Fibroblast of lung (primary cell): ENCODE data around the gene RAPGEF6.

Experiments used
- EZH2 ChIP-seq: IDR thresholded peaks from 2 replicates; pipeline ENCODE4 v1.5.1; 2012; ENCODE audit warnings: low read length, control low read depth, mild to moderate bottlenecking; ENCODE audit errors: missing control alignments
- TF ChIP-seq, protein P1 (sequence below), 2 donors: IDR thresholded peaks in 1 of 2; conservative IDR thresholded peaks in 1 of 2; 1 replicate in 1 of 2; 2 replicates in 1 of 2; pipeline ENCODE4 v1.5.1; 2011 to 2012; ENCODE audit warnings: low read length in 2 of 2, control low read depth in 1 of 2, inconsistent platforms in 1 of 2, low read depth in 1 of 2, mild to moderate bottlenecking in 1 of 2

DNA sequence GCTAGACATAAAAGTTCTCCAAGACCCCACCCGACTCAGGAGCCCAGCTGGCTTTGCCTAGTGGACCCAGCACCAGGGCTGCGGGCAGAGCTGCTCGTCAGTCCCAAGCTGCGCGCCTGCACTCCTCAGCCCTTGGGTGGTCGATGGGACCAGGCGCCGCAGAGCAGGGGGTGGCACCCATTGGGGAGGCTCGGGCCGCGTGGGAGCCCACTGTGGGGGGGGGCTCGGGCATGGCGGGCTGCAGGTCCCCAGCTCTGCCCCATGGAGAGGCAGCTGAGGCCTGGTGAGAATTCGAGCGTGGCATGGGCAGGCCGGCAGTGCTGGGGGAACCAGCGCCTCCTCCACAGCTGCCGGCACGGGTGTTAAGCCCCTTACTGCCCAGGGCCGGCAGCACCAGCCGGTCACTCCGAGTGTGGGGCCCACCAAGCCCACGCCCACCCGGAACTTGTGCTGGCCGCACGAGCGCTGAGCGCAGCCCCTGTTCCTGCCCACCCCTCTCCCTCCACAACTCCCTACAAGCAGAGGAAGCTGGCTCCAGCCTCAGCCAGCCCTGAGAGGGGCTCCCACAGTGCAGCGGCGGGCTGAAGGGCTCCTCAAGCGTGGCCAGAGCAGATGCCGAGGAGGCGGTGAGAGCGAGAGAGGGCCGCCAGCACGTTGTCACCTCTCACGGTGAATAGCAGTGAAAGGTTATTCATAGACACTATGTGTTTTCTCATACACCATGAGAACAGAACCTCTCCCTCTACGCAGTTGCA is 54.9 kb downstream of the RAPGEF6 start:
- TF ChIP-seq, protein P1, sequence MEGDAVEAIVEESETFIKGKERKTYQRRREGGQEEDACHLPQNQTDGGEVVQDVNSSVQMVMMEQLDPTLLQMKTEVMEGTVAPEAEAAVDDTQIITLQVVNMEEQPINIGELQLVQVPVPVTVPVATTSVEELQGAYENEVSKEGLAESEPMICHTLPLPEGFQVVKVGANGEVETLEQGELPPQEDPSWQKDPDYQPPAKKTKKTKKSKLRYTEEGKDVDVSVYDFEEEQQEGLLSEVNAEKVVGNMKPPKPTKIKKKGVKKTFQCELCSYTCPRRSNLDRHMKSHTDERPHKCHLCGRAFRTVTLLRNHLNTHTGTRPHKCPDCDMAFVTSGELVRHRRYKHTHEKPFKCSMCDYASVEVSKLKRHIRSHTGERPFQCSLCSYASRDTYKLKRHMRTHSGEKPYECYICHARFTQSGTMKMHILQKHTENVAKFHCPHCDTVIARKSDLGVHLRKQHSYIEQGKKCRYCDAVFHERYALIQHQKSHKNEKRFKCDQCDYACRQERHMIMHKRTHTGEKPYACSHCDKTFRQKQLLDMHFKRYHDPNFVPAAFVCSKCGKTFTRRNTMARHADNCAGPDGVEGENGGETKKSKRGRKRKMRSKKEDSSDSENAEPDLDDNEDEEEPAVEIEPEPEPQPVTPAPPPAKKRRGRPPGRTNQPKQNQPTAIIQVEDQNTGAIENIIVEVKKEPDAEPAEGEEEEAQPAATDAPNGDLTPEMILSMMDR (conservative IDR thresholded peaks at IDR 0.05 in 1 of 2, IDR thresholded peaks at IDR 0.05 in 1 of 2; ENCODE audit: low read depth in 1 of 2, low read length in 2 of 2) = no peak
- no peak for TF ChIP-seq EZH2
